Glutamatergic neuron (in vitro differentiated cells): Measurements from ENCODE around the gene PRKCA. TPM values are rescaled to one million over a fixed set of nuclear protein-coding genes. Genes with fewer than 3 reads are reported as not detected.
A peak's percentile ranks its signal among the peaks of the same experiment; 100 is the strongest.

Source experiments
- DNase-seq: peaks from one replicate; pipeline ENCODE4 v3.0.0; 2022
- H3K27ac Mint-ChIP-seq: one replicate; pipeline ENCODE4 v1.8.0; 2020; ENCODE audit warnings: mild to moderate bottlenecking, mixed read lengths, inconsistent platforms; ENCODE audit not compliant: unreplicated experiment
- H3K27me3 Mint-ChIP-seq: one replicate; pipeline ENCODE4 v1.8.0; 2020; ENCODE audit warnings: mild to moderate bottlenecking, moderate library complexity, mixed read lengths, inconsistent platforms; ENCODE audit not compliant: unreplicated experiment
- H3K36me3 Mint-ChIP-seq: one replicate; pipeline ENCODE4 v1.8.0; 2020; ENCODE audit warnings: mild to moderate bottlenecking, mixed read lengths, inconsistent platforms; ENCODE audit not compliant: unreplicated experiment
- H3K4me1 Mint-ChIP-seq: one replicate; pipeline ENCODE4 v1.8.0; 2020; ENCODE audit warnings: mild to moderate bottlenecking, low read depth, mixed read lengths, inconsistent platforms; ENCODE audit not compliant: unreplicated experiment
- H3K4me3 Mint-ChIP-seq: one replicate; pipeline ENCODE4 v1.8.0; 2020; ENCODE audit warnings: mild to moderate bottlenecking, mixed read lengths, inconsistent platforms; ENCODE audit not compliant: unreplicated experiment
- H3K9me3 Mint-ChIP-seq: one replicate; pipeline ENCODE4 v1.8.0; 2020; ENCODE audit warnings: mild to moderate bottlenecking, moderate library complexity, mixed read lengths, inconsistent platforms; ENCODE audit not compliant: unreplicated experiment
- total RNA-seq: library from RNA; stranded (reverse); fragmentation: NEBNext Ultra II Directional; extraction: Animal tissue kit (Norgen Biotek cat#: 25700); gene quantifications from one replicate; pipeline ENCODE4 v1.2.1, GENCODE V29; 2021; ENCODE audit not compliant: unreplicated experiment
- TF ChIP-seq, protein P1 (sequence below): fragments of 200-600 bp; sonication (generic); IDR thresholded peaks from one replicate; pipeline ENCODE4 v1.5.0; 2021; ENCODE audit not compliant: partially characterized antibody, unreplicated experiment

Gene PRKCA
- total RNA-seq, 1 donor from 2014 or later, result 2.2 TPM

DNA sequence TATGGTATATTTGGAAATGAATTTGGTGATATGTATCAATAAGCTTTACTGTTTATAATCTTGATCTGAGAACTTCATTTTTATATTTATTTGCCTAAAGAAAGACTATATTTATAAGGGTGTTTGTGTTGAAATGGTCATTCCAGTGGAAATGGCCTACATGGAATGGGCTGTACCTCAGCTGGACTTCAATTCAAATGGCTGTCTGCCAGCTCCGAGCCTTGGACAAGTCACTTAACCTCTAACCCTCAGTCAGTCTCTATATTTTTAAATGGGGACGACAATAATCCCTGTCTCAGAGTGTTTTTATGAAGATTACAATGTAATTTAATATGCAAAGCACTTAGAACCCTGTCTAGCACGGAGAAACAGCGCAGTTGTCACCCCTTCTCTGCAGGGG, 271.7 kb downstream of the PRKCA start:
- Mint-ChIP-seq H3K4me1 (peaks cover 7% of the 10 kb centered on the region), H3K27ac (no peak overlapping the region), H3K36me3 (no peaks in the 10 kb centered on the region), H3K27me3 (peaks cover 1% of the 10 kb centered on the region), H3K9me3 (peaks cover 4% of the 10 kb centered on the region), H3K4me3 (no peak overlapping the region)
- TF ChIP-seq, protein P1, sequence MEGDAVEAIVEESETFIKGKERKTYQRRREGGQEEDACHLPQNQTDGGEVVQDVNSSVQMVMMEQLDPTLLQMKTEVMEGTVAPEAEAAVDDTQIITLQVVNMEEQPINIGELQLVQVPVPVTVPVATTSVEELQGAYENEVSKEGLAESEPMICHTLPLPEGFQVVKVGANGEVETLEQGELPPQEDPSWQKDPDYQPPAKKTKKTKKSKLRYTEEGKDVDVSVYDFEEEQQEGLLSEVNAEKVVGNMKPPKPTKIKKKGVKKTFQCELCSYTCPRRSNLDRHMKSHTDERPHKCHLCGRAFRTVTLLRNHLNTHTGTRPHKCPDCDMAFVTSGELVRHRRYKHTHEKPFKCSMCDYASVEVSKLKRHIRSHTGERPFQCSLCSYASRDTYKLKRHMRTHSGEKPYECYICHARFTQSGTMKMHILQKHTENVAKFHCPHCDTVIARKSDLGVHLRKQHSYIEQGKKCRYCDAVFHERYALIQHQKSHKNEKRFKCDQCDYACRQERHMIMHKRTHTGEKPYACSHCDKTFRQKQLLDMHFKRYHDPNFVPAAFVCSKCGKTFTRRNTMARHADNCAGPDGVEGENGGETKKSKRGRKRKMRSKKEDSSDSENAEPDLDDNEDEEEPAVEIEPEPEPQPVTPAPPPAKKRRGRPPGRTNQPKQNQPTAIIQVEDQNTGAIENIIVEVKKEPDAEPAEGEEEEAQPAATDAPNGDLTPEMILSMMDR, result no peak
- DNase-seq, result no peak

GRCh38 chr17:66576473-66576872, 274.1 kb downstream of the PRKCA start:
- Mint-ChIP-seq H3K9me3 (peaks cover 5% of the 10 kb centered on the region), H3K36me3 (no peaks in the 10 kb centered on the region), H3K27ac (no peak overlapping the region), H3K27me3 (peaks cover 3% of the 10 kb centered on the region), H3K4me3 (no peak overlapping the region), H3K4me1 (peaks cover 9% of the 10 kb centered on the region)
- DNase-seq, result no peak
- TF ChIP-seq, protein P1, result no peak

- Mint-ChIP-seq H3K9me3 (peaks cover 5% of the 10 kb centered on the region), H3K4me1 (peaks cover 9% of the 10 kb centered on the region), H3K27me3 (peaks cover 3% of the 10 kb centered on the region), H3K36me3 (no peaks in the 10 kb centered on the region), H3K4me3 (no peak overlapping the region), H3K27ac (no peak overlapping the region)
- TF ChIP-seq, protein P1, result no peak
- no peak for DNase-seq
Measured at GRCh38 chr17:66577041-66577440, 274.6 kb downstream of the PRKCA start.

DNA sequence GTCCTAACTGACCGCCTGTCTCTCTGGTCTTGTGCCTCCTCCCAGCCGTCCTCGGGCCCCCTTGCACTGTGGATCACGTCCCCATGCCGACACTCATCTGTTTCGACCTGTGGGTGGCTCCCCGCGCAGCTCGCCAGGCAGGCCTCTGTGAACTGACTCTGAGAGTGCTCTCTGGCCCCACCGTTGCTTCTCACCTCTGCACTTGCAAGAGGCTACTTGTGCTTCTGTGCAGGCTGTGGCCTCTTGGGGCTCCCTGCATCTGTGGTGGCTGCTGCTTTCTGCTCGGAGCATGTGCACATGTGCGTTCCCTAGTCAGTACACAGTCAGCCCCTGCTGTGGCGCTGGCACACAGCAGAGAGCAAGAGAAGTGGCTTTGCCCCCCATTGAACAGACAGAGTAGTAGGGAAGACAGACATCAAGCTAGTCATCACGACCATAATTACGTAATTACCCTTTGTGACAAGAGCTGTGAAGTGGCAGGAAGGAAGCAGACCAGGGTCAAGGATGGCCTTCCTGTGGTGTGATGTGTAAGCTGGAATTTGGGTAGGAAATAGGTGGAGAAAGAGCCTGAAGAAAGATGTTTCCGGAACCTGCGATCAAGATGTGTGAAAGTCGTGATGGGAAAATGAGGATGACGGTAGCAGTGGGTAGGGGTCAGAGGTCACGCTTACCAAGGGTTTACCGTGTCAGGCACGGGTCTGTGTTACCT, 276.5 kb downstream of the PRKCA start:
- H3K4me3 Mint-ChIP-seq, result no peak overlapping the region
- TF ChIP-seq, protein P1, result no peak
- DNase-seq, result peak; percentile 44
- peaks cover 7% of the 10 kb centered on the region for H3K9me3 Mint-ChIP-seq
- peak overlapping the region; percentile 44 for H3K27ac Mint-ChIP-seq
- H3K36me3 Mint-ChIP-seq, result no peaks in the 10 kb centered on the region
- H3K27me3 Mint-ChIP-seq, result peaks cover 3% of the 10 kb centered on the region
- peaks cover 9% of the 10 kb centered on the region for H3K4me1 Mint-ChIP-seq

DNA sequence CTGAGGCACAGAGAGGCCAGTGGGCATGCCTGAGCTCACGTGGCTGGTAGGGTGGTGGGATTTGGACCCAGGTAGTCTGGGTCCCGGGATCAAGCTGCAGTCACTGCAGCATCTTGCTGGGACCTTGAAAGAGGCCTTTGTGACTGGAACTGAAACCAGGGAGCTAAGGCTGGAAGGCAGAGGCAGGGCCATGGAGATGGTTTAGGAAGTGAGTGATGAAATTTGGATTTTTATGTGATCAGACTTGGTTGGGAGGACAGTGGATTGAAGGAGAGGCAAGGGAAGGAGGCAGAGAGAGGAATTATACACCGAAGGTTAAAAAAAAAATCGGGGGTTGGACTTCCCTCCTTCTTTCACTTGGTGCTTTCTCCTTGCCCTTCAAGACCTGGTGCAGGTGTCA, 277.1 kb downstream of the PRKCA start:
- peaks cover 9% of the 10 kb centered on the region for H3K4me1 Mint-ChIP-seq
- no peak overlapping the region for H3K4me3 Mint-ChIP-seq
- H3K27me3 Mint-ChIP-seq, result peaks cover 3% of the 10 kb centered on the region
- TF ChIP-seq, protein P1, result no peak
- H3K27ac Mint-ChIP-seq, result no peak overlapping the region
- H3K9me3 Mint-ChIP-seq, result peaks cover 7% of the 10 kb centered on the region
- no peaks in the 10 kb centered on the region for H3K36me3 Mint-ChIP-seq
- no peak for DNase-seq
